ENCODE data around the gene MXD3.

Gene MXD3

GRCh38 chr5:177300236-177300880 is 11.3 kb downstream of the MXD3 start:
- Histone ChIP-seq H3K27ac (peak overlapping the region; percentile 65), H4K20me1 (peaks cover 63% of the 10 kb centered on the region), H3K27me3 (no peaks in the 10 kb centered on the region), H3K9me3 (no peaks in the 10 kb centered on the region), H3K4me3 (peak overlapping the region; percentile 33), H3K36me3 (peaks cover 53% of the 10 kb centered on the region), H3K4me2 (peak overlapping the region; percentile 100), H3K9ac (peak overlapping the region; percentile 39; the same call in 1 of the 2 replicates), H3K4me1 (peaks cover 84% of the 10 kb centered on the region)
- TF ChIP-seq Cebpa-rat (IDR thresholded peaks at IDR 0.05) = no peak

GRCh38 chr5:177299697-177300096 is 12.0 kb downstream of the MXD3 start:
- H3K27ac ChIP-seq = peak overlapping the region; percentile 57
- peak overlapping the region; percentile 45; the same call in 1 of the 2 replicates for H3K9ac ChIP-seq
- no peak overlapping the region for H3K4me3 ChIP-seq
- peaks cover 53% of the 10 kb centered on the region for H3K36me3 ChIP-seq
- no peaks in the 10 kb centered on the region for H3K9me3 ChIP-seq
- H3K27me3 ChIP-seq = no peaks in the 10 kb centered on the region
- peak overlapping the region; percentile 100 for H3K4me2 ChIP-seq
- peaks cover 57% of the 10 kb centered on the region for H4K20me1 ChIP-seq
- TF ChIP-seq Cebpa-rat (IDR thresholded peaks at IDR 0.05) = no peak
- H3K4me1 ChIP-seq = peaks cover 84% of the 10 kb centered on the region

- peaks cover 85% of the 10 kb centered on the region for H3K4me1 ChIP-seq
- H3K27me3 ChIP-seq = no peaks in the 10 kb centered on the region
- H3K9ac ChIP-seq = no peak overlapping the region
- H4K20me1 ChIP-seq = peaks cover 50% of the 10 kb centered on the region
- no peak overlapping the region for H3K4me3 ChIP-seq
- H3K4me2 ChIP-seq = peak overlapping the region; percentile 100; the same call in 1 of the 2 replicates
- no peaks in the 10 kb centered on the region for H3K9me3 ChIP-seq
- H3K36me3 ChIP-seq = peaks cover 69% of the 10 kb centered on the region
- no peak for TF ChIP-seq Cebpa-rat (IDR thresholded peaks at IDR 0.05)
- H3K27ac ChIP-seq = no peak overlapping the region
Measured at GRCh38 chr5:177297922-177298321, 13.8 kb downstream of the MXD3 start.

- Histone ChIP-seq H3K9ac (peak overlapping the region; percentile 49), H3K27me3 (no peaks in the 10 kb centered on the region), H3K27ac (peak overlapping the region; percentile 61), H3K4me3 (peak overlapping the region; percentile 8; the same call in 1 of the 2 replicates), H3K9me3 (no peaks in the 10 kb centered on the region), H3K36me3 (peaks cover 76% of the 10 kb centered on the region), H3K4me1 (peaks cover 75% of the 10 kb centered on the region), H3K4me2 (peak overlapping the region; percentile 100), H4K20me1 (peaks cover 42% of the 10 kb centered on the region)
- no peak for TF ChIP-seq Cebpa-rat (IDR thresholded peaks at IDR 0.05)
Measured at GRCh38 chr5:177296581-177296980, 15.1 kb downstream of the MXD3 start.

GRCh38 chr5:177295924-177296323 is 15.8 kb downstream of the MXD3 start:
- Histone ChIP-seq H3K9me3 (no peaks in the 10 kb centered on the region), H3K4me2 (peak overlapping the region; percentile 100), H3K4me3 (peak overlapping the region; percentile 8; the same call in 1 of the 2 replicates), H3K27me3 (no peaks in the 10 kb centered on the region), H3K4me1 (peaks cover 68% of the 10 kb centered on the region), H3K36me3 (peaks cover 76% of the 10 kb centered on the region), H3K27ac (peak overlapping the region; percentile 61), H4K20me1 (peaks cover 36% of the 10 kb centered on the region), H3K9ac (peak overlapping the region; percentile 49)
- TF ChIP-seq Cebpa-rat (IDR thresholded peaks at IDR 0.05) = no peak

GRCh38 chr5:177294632-177295031 is 17.1 kb downstream of the MXD3 start:
- Histone ChIP-seq H3K4me2 (peak overlapping the region; percentile 100), H3K27ac (peak overlapping the region; percentile 48; the same call in 1 of the 2 replicates), H4K20me1 (peaks cover 28% of the 10 kb centered on the region), H3K36me3 (peaks cover 88% of the 10 kb centered on the region), H3K4me1 (peaks cover 55% of the 10 kb centered on the region), H3K9ac (peak overlapping the region; percentile 23; the same call in 1 of the 2 replicates), H3K4me3 (no peak overlapping the region), H3K27me3 (no peaks in the 10 kb centered on the region), H3K9me3 (no peaks in the 10 kb centered on the region)
- TF ChIP-seq Cebpa-rat (IDR thresholded peaks at IDR 0.05) = no peak

- peaks cover 49% of the 10 kb centered on the region for H3K4me1 ChIP-seq
- H3K27me3 ChIP-seq = no peaks in the 10 kb centered on the region
- no peak for TF ChIP-seq Cebpa-rat (IDR thresholded peaks at IDR 0.05)
- H3K36me3 ChIP-seq = peaks cover 91% of the 10 kb centered on the region
- peaks cover 22% of the 10 kb centered on the region for H4K20me1 ChIP-seq
- no peak overlapping the region for H3K9ac ChIP-seq
- H3K9me3 ChIP-seq = no peaks in the 10 kb centered on the region
- H3K4me2 ChIP-seq = no peak overlapping the region
- no peak overlapping the region for H3K4me3 ChIP-seq
- 0 out of 2 replicates have a peak overlapping the region, but pooled peaks have one; percentile 48 for H3K27ac ChIP-seq
Measured at GRCh38 chr5:177293819-177294581, 17.7 kb downstream of the MXD3 start.

GRCh38 chr5:177291735-177292134 is 20.0 kb downstream of the MXD3 start:
- Histone ChIP-seq H3K36me3 (peaks cover 97% of the 10 kb centered on the region), H3K27me3 (no peaks in the 10 kb centered on the region), H3K4me1 (peaks cover 26% of the 10 kb centered on the region), H3K9me3 (no peaks in the 10 kb centered on the region), H4K20me1 (peaks cover 10% of the 10 kb centered on the region; the same call in 1 of the 2 replicates), H3K4me2 (no peak overlapping the region), H3K9ac (no peak overlapping the region), H3K27ac (no peak overlapping the region), H3K4me3 (no peak overlapping the region)
- no peak for TF ChIP-seq Cebpa-rat (IDR thresholded peaks at IDR 0.05)

GRCh38 chr5:177290816-177291596 is 20.7 kb downstream of the MXD3 start:
- no peaks in the 10 kb centered on the region for H3K27me3 ChIP-seq
- no peak overlapping the region for H3K4me2 ChIP-seq
- H3K36me3 ChIP-seq = peaks cover 97% of the 10 kb centered on the region
- no peak overlapping the region for H3K9ac ChIP-seq
- H3K27ac ChIP-seq = no peak overlapping the region
- no peaks in the 10 kb centered on the region for H3K9me3 ChIP-seq
- H3K4me1 ChIP-seq = peaks cover 19% of the 10 kb centered on the region
- H4K20me1 ChIP-seq = peaks cover 6% of the 10 kb centered on the region; the same call in 1 of the 2 replicates
- no peak overlapping the region for H3K4me3 ChIP-seq
- no peak for TF ChIP-seq Cebpa-rat (IDR thresholded peaks at IDR 0.05)
